Measurements from ENCODE around the gene NRAP. TPM values are rescaled to one million over a fixed set of nuclear protein-coding genes. Genes with fewer than 3 reads are reported as not detected.
A peak's percentile ranks its signal among the peaks of the same experiment; 100 is the strongest.

Gene NRAP
- total RNA-seq, 1 experiment from 2014 or later: not detected

- H3K36me3 ChIP-seq (ENCODE audit: control insufficient read depth, insufficient read depth, low read length): peaks cover 6% of the 10 kb centered on the region; the same call in 1 of the 2 replicates
- H3K27ac ChIP-seq (ENCODE audit: low read length): no peak overlapping the region
- no peaks in the 10 kb centered on the region for H3K27me3 ChIP-seq (ENCODE audit: control insufficient read depth, insufficient read depth, low read length)
- H3K4me1 ChIP-seq (ENCODE audit: control insufficient read depth, insufficient read depth, low read length): peaks cover 13% of the 10 kb centered on the region
- ATAC-seq (no peak), DNase-seq (ENCODE audit: low read depth, low spot score) (no peak)
- intact Hi-C loops (cut with micrococcal nuclease; ENCODE audit: unreplicated experiment) (no loop called here), in situ Hi-C loops (cut with HindIII; ENCODE audit: low pct_unique_long_range_greater_than_20kb, low sequenced_read_pairs) (no loop called here)
- H3K4me3 ChIP-seq (ENCODE audit: low read depth in 2 of 2, low read length in 2 of 2): peak overlapping the region in 1 of 2 experiments; percentile 98; a peak in 2 of 4 replicates
- TF ChIP-seq SIN3A (IDR thresholded peaks at IDR 0.05; ENCODE audit: borderline replicate concordance, insufficient read depth, low read depth, low read length) (no peak), CTCF (IDR thresholded peaks at IDR 0.05) (no peak), TCF7L2 (IDR thresholded peaks at IDR 0.05; ENCODE audit: low read depth, low read length) (no peak), POLR2AphosphoS5 (IDR thresholded peaks at IDR 0.05; ENCODE audit: low read depth, low read length) (no peak)
- peaks cover 6% of the 10 kb centered on the region; the same call in 1 of the 2 replicates for H3K9me3 ChIP-seq (ENCODE audit: control insufficient read depth, insufficient read depth, low read depth, low read length)
- TSS peak; percentile 29 for BruUV-seq (replicated peaks)
- CTCF ChIA-PET: no interaction called here
- POLR2A ChIA-PET: no interaction called here
These were observed 18.0 kb upstream of the NRAP start for GRCh38 chr10:113681533-113682470.

GRCh38 chr10:113680190-113681111 is 16.6 kb upstream of the NRAP start:
- H3K4me3 ChIP-seq (ENCODE audit: low read depth in 2 of 2, low read length in 2 of 2): peak overlapping the region; percentile 92 to 98
- ATAC-seq (peak; percentile 68), DNase-seq (ENCODE audit: low read depth, low spot score) (peak; percentile 25)
- no peaks in the 10 kb centered on the region for H3K27me3 ChIP-seq (ENCODE audit: control insufficient read depth, insufficient read depth, low read length)
- intact Hi-C loops (cut with micrococcal nuclease; ENCODE audit: unreplicated experiment) (no loop called here), in situ Hi-C loops (cut with HindIII; ENCODE audit: low pct_unique_long_range_greater_than_20kb, low sequenced_read_pairs) (no loop called here)
- no TSS peak for BruUV-seq (replicated peaks)
- CTCF ChIA-PET: no interaction called here
- no peaks in the 10 kb centered on the region for H3K9me3 ChIP-seq (ENCODE audit: control insufficient read depth, insufficient read depth, low read depth, low read length)
- peaks cover 6% of the 10 kb centered on the region; the same call in 1 of the 2 replicates for H3K36me3 ChIP-seq (ENCODE audit: control insufficient read depth, insufficient read depth, low read length)
- POLR2A ChIA-PET: no interaction called here
- TF ChIP-seq POLR2AphosphoS5 (IDR thresholded peaks at IDR 0.05; ENCODE audit: low read depth, low read length): no peak
- no peak for TF ChIP-seq SIN3A (IDR thresholded peaks at IDR 0.05; ENCODE audit: borderline replicate concordance, insufficient read depth, low read depth, low read length)
- no peak for TF ChIP-seq CTCF (IDR thresholded peaks at IDR 0.05)
- no peak for TF ChIP-seq TCF7L2 (IDR thresholded peaks at IDR 0.05; ENCODE audit: low read depth, low read length)
- TF ChIP-seq REST (IDR thresholded peaks at IDR 0.05; ENCODE audit: insufficient read depth in 1 of 2, low read depth in 2 of 2, low read length in 1 of 2): no peak
- H3K4me1 ChIP-seq (ENCODE audit: control insufficient read depth, insufficient read depth, low read length): peaks cover 13% of the 10 kb centered on the region
- H3K27ac ChIP-seq (ENCODE audit: low read length): peak overlapping the region; percentile 96

Measured in Panc1 (cell line).